Neural progenitor cell (in vitro differentiated cells): ENCODE results near the gene ADAMTS4. TPM values are rescaled to one million over a fixed set of nuclear protein-coding genes. Genes with fewer than 3 reads are reported as not detected.
A peak's percentile ranks its signal among the peaks of the same experiment; 100 is the strongest.

Source experiments
- DNase-seq: peaks from one replicate; pipeline ENCODE4 v3.0.0-alpha.2; 2016; ENCODE audit warnings: low spot score
- H2AFZ ChIP-seq: fragments of 200-600 bp; sonication (generic); replicated peaks from 2 replicates; pipeline ENCODE4 v1.6.1; 2016; ENCODE audit warnings: antibody characterized with exemption
- H3F3A ChIP-seq: fragments of 200-600 bp; sonication (generic); 2 replicates; pipeline ENCODE4 v1.6.1; 2016; ENCODE audit warnings: antibody characterized with exemption, low read depth
- H3K27ac ChIP-seq: fragments of 200-600 bp; sonication (generic); 2 replicates; pipeline ENCODE4 v1.5.1; 2016; ENCODE audit warnings: mild to moderate bottlenecking
- H3K27me3 ChIP-seq: fragments of 200-600 bp; sonication (generic); 2 replicates; pipeline ENCODE4 v1.6.1; 2016; ENCODE audit warnings: mild to moderate bottlenecking, moderate library complexity
- H3K36me3 ChIP-seq: fragments of 200-600 bp; sonication (generic); 2 replicates; pipeline ENCODE4 v1.5.1; 2016
- H3K4me1 ChIP-seq: fragments of 200-600 bp; sonication (generic); 2 replicates; pipeline ENCODE4 v1.6.1; 2016; ENCODE audit warnings: mixed run types
- H3K4me2 ChIP-seq: fragments of 200-600 bp; sonication (generic); 2 replicates; pipeline ENCODE4 v1.6.1; 2016
- H3K4me3 ChIP-seq: fragments of 200-600 bp; sonication (generic); 2 replicates; pipeline ENCODE4 v1.5.1; 2016
- H3K79me2 ChIP-seq: fragments of 200-600 bp; sonication (generic); 2 replicates; pipeline ENCODE4 v1.6.1; 2016; ENCODE audit warnings: low read depth
- H3K9ac ChIP-seq: fragments of 200-600 bp; sonication (generic); 2 replicates; pipeline ENCODE4 v1.6.1; 2016
- H3K9me3 ChIP-seq: fragments of 200-600 bp; sonication (generic); 2 replicates; pipeline ENCODE4 v1.5.1; 2016; ENCODE audit warnings: low read depth
- H4K20me1 ChIP-seq: fragments of 200-600 bp; sonication (generic); 2 replicates; pipeline ENCODE4 v1.6.1; 2016; ENCODE audit warnings: low read depth
- H3K27ac Mint-ChIP-seq: 3 replicates; pipeline ENCODE4 v1.8.0; 2021; ENCODE audit warnings: mixed read lengths
- H3K27me3 Mint-ChIP-seq: 2 replicates; pipeline ENCODE4 v1.8.0; 2022; ENCODE audit warnings: low read depth, mild to moderate bottlenecking, inconsistent platforms, moderate library complexity, mixed read lengths; ENCODE audit not compliant: insufficient read depth
- H3K36me3 Mint-ChIP-seq: 3 replicates; pipeline ENCODE4 v1.8.0; 2021; ENCODE audit warnings: mixed read lengths
- H3K4me1 Mint-ChIP-seq: 3 replicates; pipeline ENCODE4 v1.8.0; 2021; ENCODE audit warnings: mixed read lengths
- H3K4me3 Mint-ChIP-seq: 3 replicates; pipeline ENCODE4 v1.8.0; 2021; ENCODE audit warnings: mild to moderate bottlenecking, moderate library complexity, mixed read lengths
- H3K9me3 Mint-ChIP-seq: 3 replicates; pipeline ENCODE4 v1.8.0; 2020; ENCODE audit warnings: mixed read lengths
- EZH2 ChIP-seq: fragments of 200-600 bp; sonication (generic); IDR thresholded peaks from 2 replicates; pipeline ENCODE4 v1.6.1; 2017; ENCODE audit warnings: antibody characterized with exemption, mild to moderate bottlenecking, moderate library complexity
- EZH2phosphoT487 ChIP-seq: fragments of 200-600 bp; sonication (generic); IDR thresholded peaks from 2 replicates; pipeline ENCODE4 v1.6.1; 2017; ENCODE audit warnings: antibody characterized with exemption
- total RNA-seq: library from RNA; depleted of rRNA; stranded (reverse); fragments of >200 nt; gene quantifications from 2 replicates; pipeline ENCODE4 v1.2.3, GENCODE V29; 2015; ENCODE audit warnings: low replicate concordance
- TF ChIP-seq, protein P1 (sequence below): fragments of 200-600 bp; sonication (generic); IDR thresholded peaks from 2 replicates; pipeline ENCODE4 v1.5.1; 2017; ENCODE audit warnings: antibody characterized with exemption, mild to moderate bottlenecking

ADAMTS4 gene
- total RNA-seq, 1 donor from 2014 or later = 1.3 TPM

DNA sequence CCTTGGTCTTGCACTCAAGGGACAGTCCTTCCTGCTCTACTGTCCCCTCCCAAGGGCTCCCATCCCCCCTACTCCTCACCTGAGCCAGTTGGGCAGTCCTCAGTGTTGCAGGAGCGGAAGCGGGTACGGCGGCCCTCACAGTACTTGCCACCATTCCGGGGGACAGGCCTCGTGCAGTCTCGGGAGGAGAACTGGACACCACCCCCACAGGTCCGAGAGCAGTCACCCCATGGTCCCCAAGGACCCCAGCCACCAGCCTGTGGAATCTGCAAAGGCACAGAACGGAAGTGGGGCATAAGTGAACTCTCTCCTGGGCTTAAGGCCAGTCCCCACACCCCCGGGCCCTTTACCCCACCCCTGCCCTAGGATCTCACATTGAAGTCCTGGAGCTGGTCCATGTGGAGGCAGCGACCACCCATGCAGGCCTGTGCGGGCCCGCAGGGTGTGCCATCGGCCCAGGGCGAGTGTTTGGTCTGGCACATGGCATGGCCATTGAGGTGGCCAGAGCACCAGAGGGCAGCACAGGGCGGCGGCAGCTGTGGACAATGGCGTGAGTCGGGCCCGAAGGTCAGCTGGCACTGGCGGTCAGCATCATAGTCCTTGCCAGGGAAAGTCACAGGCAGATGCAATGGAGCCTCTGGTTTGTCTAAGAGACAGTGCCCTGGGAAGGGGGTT, 5.2 kb downstream of the ADAMTS4 start:
- Mint-ChIP-seq H3K36me3 (no peaks in the 10 kb centered on the region), H3K4me1 (peaks cover 35% of the 10 kb centered on the region), H3K27me3 (peaks cover 15% of the 10 kb centered on the region), H3K4me3 (no peak overlapping the region), H3K27ac (no peak overlapping the region), H3K9me3 (no peaks in the 10 kb centered on the region)
- Histone ChIP-seq H3K9me3 (no peaks in the 10 kb centered on the region), H3K4me1 (peaks cover 26% of the 10 kb centered on the region), H2AFZ (no peak overlapping the region), H3K27me3 (no peaks in the 10 kb centered on the region), H3K27ac (no peak overlapping the region), H3K4me3 (no peak overlapping the region), H3K36me3 (no peaks in the 10 kb centered on the region), H3K79me2 (no peaks in the 10 kb centered on the region), H3F3A (peaks cover 14% of the 10 kb centered on the region), H3K4me2 (no peak overlapping the region), H3K9ac (no peak overlapping the region), H4K20me1 (no peaks in the 10 kb centered on the region)
- TF ChIP-seq, protein P1, sequence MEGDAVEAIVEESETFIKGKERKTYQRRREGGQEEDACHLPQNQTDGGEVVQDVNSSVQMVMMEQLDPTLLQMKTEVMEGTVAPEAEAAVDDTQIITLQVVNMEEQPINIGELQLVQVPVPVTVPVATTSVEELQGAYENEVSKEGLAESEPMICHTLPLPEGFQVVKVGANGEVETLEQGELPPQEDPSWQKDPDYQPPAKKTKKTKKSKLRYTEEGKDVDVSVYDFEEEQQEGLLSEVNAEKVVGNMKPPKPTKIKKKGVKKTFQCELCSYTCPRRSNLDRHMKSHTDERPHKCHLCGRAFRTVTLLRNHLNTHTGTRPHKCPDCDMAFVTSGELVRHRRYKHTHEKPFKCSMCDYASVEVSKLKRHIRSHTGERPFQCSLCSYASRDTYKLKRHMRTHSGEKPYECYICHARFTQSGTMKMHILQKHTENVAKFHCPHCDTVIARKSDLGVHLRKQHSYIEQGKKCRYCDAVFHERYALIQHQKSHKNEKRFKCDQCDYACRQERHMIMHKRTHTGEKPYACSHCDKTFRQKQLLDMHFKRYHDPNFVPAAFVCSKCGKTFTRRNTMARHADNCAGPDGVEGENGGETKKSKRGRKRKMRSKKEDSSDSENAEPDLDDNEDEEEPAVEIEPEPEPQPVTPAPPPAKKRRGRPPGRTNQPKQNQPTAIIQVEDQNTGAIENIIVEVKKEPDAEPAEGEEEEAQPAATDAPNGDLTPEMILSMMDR = no peak
- TF ChIP-seq EZH2phosphoT487 (no peak), EZH2 (no peak)
- no peak for DNase-seq

DNA sequence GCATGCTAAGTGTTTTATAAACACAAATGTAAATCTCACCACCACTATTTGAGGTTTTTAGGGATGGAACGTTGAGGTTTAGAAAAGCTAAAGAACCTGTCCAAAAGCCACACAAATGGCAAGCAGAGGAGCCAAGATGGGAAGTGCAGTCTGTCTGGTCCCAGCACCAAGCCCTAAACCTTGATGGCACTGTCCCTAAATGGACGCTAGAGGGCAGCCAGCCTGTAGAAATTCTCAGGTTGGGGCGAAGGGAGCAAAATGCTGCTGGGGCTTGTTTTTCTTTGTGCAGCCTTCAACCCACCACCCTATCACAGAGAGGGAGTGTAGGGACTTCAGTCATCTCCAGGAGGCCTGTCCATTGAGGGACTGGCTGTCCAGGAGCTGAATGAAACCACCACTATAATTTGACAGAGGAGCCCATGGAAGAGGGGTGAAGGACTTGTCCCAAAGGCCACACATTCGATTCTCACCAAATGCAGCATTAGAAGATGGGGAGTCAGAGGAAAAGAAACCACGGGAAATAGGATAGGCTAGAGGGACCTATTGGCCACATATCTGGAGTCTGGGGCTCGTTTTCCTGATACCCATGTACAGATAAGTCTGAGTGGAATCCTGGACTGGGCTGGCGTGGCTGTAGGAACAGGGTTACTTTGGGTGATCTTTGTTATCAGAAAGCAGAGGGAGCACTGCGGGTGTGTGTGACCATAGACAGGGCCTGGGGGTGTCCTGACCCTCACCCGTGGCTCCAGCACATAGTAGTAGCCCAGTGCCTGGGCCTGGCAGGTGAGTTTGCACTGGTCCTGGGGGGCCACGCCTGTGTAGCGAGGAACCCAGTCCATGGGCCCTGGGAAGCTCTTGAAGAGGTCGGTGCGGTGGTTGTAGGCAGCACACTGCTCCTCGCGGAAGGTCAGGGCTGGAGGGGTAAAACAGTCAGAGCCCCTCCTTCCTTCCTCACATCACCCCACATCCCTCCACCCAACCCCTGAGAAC, 6.1 kb downstream of the ADAMTS4 start:
- Histone ChIP-seq H3K27me3 (no peaks in the 10 kb centered on the region), H3K9me3 (no peaks in the 10 kb centered on the region), H3F3A (peaks cover 5% of the 10 kb centered on the region), H3K79me2 (no peaks in the 10 kb centered on the region), H2AFZ (peak overlapping the region; percentile 35), H3K4me1 (peaks cover 17% of the 10 kb centered on the region), H3K27ac (no peak overlapping the region), H3K4me3 (no peak overlapping the region), H4K20me1 (no peaks in the 10 kb centered on the region), H3K4me2 (no peak overlapping the region), H3K36me3 (no peaks in the 10 kb centered on the region), H3K9ac (no peak overlapping the region)
- H3K9me3 Mint-ChIP-seq = no peaks in the 10 kb centered on the region
- H3K4me1 Mint-ChIP-seq = peaks cover 25% of the 10 kb centered on the region
- H3K27me3 Mint-ChIP-seq = peaks cover 18% of the 10 kb centered on the region
- peak overlapping the region; percentile 72 for H3K27ac Mint-ChIP-seq
- TF ChIP-seq EZH2phosphoT487 = no peak
- no peak for TF ChIP-seq EZH2
- TF ChIP-seq, protein P1 = peak; percentile 88
- H3K4me3 Mint-ChIP-seq = no peak overlapping the region
- DNase-seq = peak; percentile 81
- H3K36me3 Mint-ChIP-seq = no peaks in the 10 kb centered on the region

DNA sequence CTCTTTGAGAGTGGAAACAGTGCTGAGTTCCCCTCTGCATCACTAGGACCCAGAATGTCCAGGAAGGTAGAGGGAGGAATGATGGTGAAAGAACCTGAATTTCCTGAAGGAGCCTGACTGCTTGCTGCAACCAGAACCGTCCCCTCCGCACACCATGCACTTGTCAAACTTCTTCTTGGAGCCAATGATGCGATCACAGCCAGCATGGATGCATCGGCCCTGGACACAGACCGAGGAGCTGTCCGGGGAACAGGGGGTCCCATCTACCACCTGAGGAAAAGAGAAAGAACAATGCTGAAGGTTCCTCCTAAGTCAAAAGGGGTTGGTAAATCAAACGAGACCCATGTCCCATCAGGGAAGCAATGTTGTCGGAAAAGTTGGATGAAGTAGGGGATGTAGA, 6.9 kb downstream of the ADAMTS4 start:
- H4K20me1 ChIP-seq = no peaks in the 10 kb centered on the region

More for the DNA sequence above, 6.9 kb downstream of the ADAMTS4 start:
- H3K9me3 Mint-ChIP-seq = no peaks in the 10 kb centered on the region
- no peaks in the 10 kb centered on the region for H3K36me3 Mint-ChIP-seq
- H3K9me3 ChIP-seq = no peaks in the 10 kb centered on the region
- peaks cover 17% of the 10 kb centered on the region for H3K4me1 Mint-ChIP-seq
- DNase-seq = no peak
- no peaks in the 10 kb centered on the region for H3F3A ChIP-seq
- no peak overlapping the region for H3K4me2 ChIP-seq
- H3K27me3 Mint-ChIP-seq = peaks cover 18% of the 10 kb centered on the region
- H2AFZ ChIP-seq = no peak overlapping the region
- H3K36me3 ChIP-seq = no peaks in the 10 kb centered on the region
- no peak overlapping the region for H3K9ac ChIP-seq
- no peaks in the 10 kb centered on the region for H3K27me3 ChIP-seq
- peaks cover 9% of the 10 kb centered on the region for H3K4me1 ChIP-seq
- H3K4me3 ChIP-seq = no peak overlapping the region
- no peak overlapping the region for H3K4me3 Mint-ChIP-seq
- TF ChIP-seq, protein P1 = no peak
- TF ChIP-seq EZH2phosphoT487 (no peak), EZH2 (no peak)
- no peaks in the 10 kb centered on the region for H3K79me2 ChIP-seq
- H3K27ac Mint-ChIP-seq = peak overlapping the region; percentile 81
- no peak overlapping the region for H3K27ac ChIP-seq
